Lung (tissue), 12 donors: ENCODE measurements around the gene DNAH7. TPM values are rescaled to one million over a fixed set of nuclear protein-coding genes. Genes with fewer than 3 reads are reported as not detected.

Experiments used
- ATAC-seq: fragments of 200-7000 bp; cut with Tn5 transposase; one replicate; pipeline ENCODE4 v1.9.1; 2020; ENCODE audit warnings: moderate number of reproducible peaks; ENCODE audit not compliant: insufficient read depth, low FRiP score
- DNase-seq, 3 donors: peaks; one replicate each; pipeline ENCODE4 v3.0.0-alpha.2; 2013 to 2017
- H3K27ac ChIP-seq, 2 donors: one replicate each; pipeline ENCODE4 v1.5.1; 2013; ENCODE audit warnings: mild to moderate bottlenecking in 2 of 2, moderate library complexity in 2 of 2, control low read depth in 1 of 2, inconsistent platforms in 1 of 2, low read depth in 1 of 2, low read length in 1 of 2
- H3K27me3 ChIP-seq, 3 donors: one replicate each; pipeline ENCODE4 v1.5.1; 2013; ENCODE audit warnings: low read length in 2 of 3; ENCODE audit not compliant: control insufficient read depth in 3 of 3, insufficient read depth in 3 of 3
- H3K36me3 ChIP-seq, 4 donors: one replicate each; pipeline ENCODE4 v1.5.1; 2013; ENCODE audit warnings: low read length in 4 of 4, mild to moderate bottlenecking in 1 of 4, moderate library complexity in 1 of 4; ENCODE audit not compliant: control insufficient read depth in 4 of 4, insufficient read depth in 4 of 4
- H3K4me1 ChIP-seq, 5 donors: one replicate each; pipeline ENCODE4 v1.5.1; 2013; ENCODE audit warnings: low read length in 5 of 5, mild to moderate bottlenecking in 2 of 5, moderate library complexity in 1 of 5; ENCODE audit not compliant: control insufficient read depth in 5 of 5, insufficient read depth in 5 of 5
- H3K4me3 ChIP-seq: one replicate; pipeline ENCODE4 v1.5.1; 2013; ENCODE audit warnings: mild to moderate bottlenecking, control low read depth, moderate library complexity
- H3K9ac ChIP-seq, 2 donors: one replicate each; pipeline ENCODE4 v1.5.1; 2013; ENCODE audit warnings: low read length in 2 of 2, control low read depth in 1 of 2; ENCODE audit not compliant: insufficient read depth in 1 of 2
- H3K9me3 ChIP-seq, 4 donors: one replicate each; pipeline ENCODE4 v1.5.1; 2013; ENCODE audit warnings: low read length in 3 of 4, mild to moderate bottlenecking in 1 of 4, moderate library complexity in 1 of 4; ENCODE audit not compliant: control insufficient read depth in 4 of 4, insufficient read depth in 3 of 4
- CTCF ChIP-seq: IDR thresholded peaks from 2 replicates; pipeline ENCODE4 v1.5.1; 2012; ENCODE audit warnings: mild to moderate bottlenecking; ENCODE audit errors: control extremely low read depth, extremely low read depth
- WGBS, 2 donors: extraction: QIAGEN DNeasy Blood & Tissue Kit; methylation state at CpG; one replicate each; pipeline ENCODE4 v1.1.7; 2013; 5-methylcytosine and 5-hydroxymethylcytosine counted together
- polyA plus RNA-seq, 2 donors: library from polyadenylated mRNA; stranded (reverse); fragments of 200-250 nt; gene quantifications; one replicate each; pipeline ENCODE4 v1.2.1, GENCODE V29; 2013
- total RNA-seq, 2 donors: library from RNA; depleted of rRNA in 1 of 2; stranded (reverse); fragments of >200 nt in 1 of 2; gene quantifications; one replicate each; pipeline ENCODE4 v1.2.1, GENCODE V29; 2014 to 2021
- donor health status: control.
- donor health status: control.
- donor health status: Bipolar disorder and iron deficiency.
- donor health status: healthy.
- donor health status: DM: yes; HTN: yes; CAD: no.

The DNAH7 gene
- total and polyA plus RNA-seq, 4 donors: 1.9 to 32.9 (median 11.3) TPM

GRCh38 chr2:195741191-195741590 lies 327.4 kb downstream of the DNAH7 start:
- no peak overlapping the region for H3K9ac ChIP-seq
- peak in 1 of 3 donors; percentile 9 for DNase-seq
- WGBS, 2 donors: 86 to 92% methylated on average over 1 of the region's 1 CpG
- H3K4me1 ChIP-seq: peaks cover 0 to 14% (median 3%) of the 10 kb centered on the region in 5 donors
- no peak for TF ChIP-seq CTCF
- no peak for ATAC-seq
- H3K9me3 ChIP-seq: no peaks in the 10 kb centered on the region
- H3K27me3 ChIP-seq: no peaks in the 10 kb centered on the region
- no peak overlapping the region for H3K27ac ChIP-seq
- H3K36me3 ChIP-seq: peaks cover 0 to 5% (median 2%) of the 10 kb centered on the region in 4 donors
- H3K4me3 ChIP-seq: no peak overlapping the region

GRCh38 chr2:195737511-195738325 lies 330.9 kb downstream of the DNAH7 start:
- no peak for TF ChIP-seq CTCF
- DNase-seq (peak; percentile 16 to 78 (median 71)), ATAC-seq (no peak)
- no peaks in the 10 kb centered on the region for H3K9me3 ChIP-seq
- H3K9ac ChIP-seq: no peak overlapping the region
- WGBS, 2 donors: 87 to 89% methylated on average over 5 of the region's 5 CpGs
- H3K27me3 ChIP-seq: no peaks in the 10 kb centered on the region
- no peak overlapping the region for H3K4me3 ChIP-seq
- peaks cover 0 to 14% (median 3%) of the 10 kb centered on the region in 5 donors for H3K4me1 ChIP-seq
- peaks cover 0 to 11% (median 3%) of the 10 kb centered on the region in 4 donors for H3K36me3 ChIP-seq
- H3K27ac ChIP-seq: no peak overlapping the region

GRCh38 chr2:195735347-195735746 lies 333.3 kb downstream of the DNAH7 start:
- WGBS, 2 donors: 95 to 97% methylated on average over 1 of the region's 1 CpG
- Histone ChIP-seq H3K9ac (no peak overlapping the region), H3K4me3 (no peak overlapping the region), H3K36me3 (peaks cover 0 to 18% (median 6%) of the 10 kb centered on the region in 4 donors), H3K4me1 (peaks cover 0 to 14% (median 3%) of the 10 kb centered on the region in 5 donors), H3K27me3 (no peaks in the 10 kb centered on the region), H3K27ac (no peak overlapping the region), H3K9me3 (no peaks in the 10 kb centered on the region)
- ATAC-seq (no peak), DNase-seq (no peak)
- no peak for TF ChIP-seq CTCF
